Activated CD8-positive, alpha-beta T cell treated with anti-CD3 and anti-CD28 coated beads for 36 hours (primary cell): ENCODE measurements around the gene LBP. TPM values are rescaled to one million over a fixed set of nuclear protein-coding genes. Genes with fewer than 3 reads are reported as not detected.

Source experiments
- ATAC-seq: fragments of 200-7000 bp; cut with Tn5 transposase; one replicate; pipeline ENCODE4 v1.10.0; 2021; ENCODE audit warnings: mild to moderate bottlenecking, moderate library complexity
- CTCF ChIA-PET: fragments of 350-600 bp; sonication (Branson Sonifier 250); formaldehyde crosslinking; loops from one replicate; lab custom pipeline; 2021; ENCODE audit warnings: antibody characterized with exemption; lab: Charles Lee
- POLR2A ChIA-PET: fragments of 350-600 bp; sonication (Branson Sonifier 250); formaldehyde crosslinking; loops from one replicate; lab custom pipeline; 2021; ENCODE audit warnings: antibody characterized with exemption; lab: Charles Lee
- DNase-seq: peaks from one replicate; pipeline ENCODE4 v3.0.0-alpha.2; 2020
- H3K27ac Mint-ChIP-seq: one replicate; pipeline ENCODE4 v1.8.0; 2021; ENCODE audit warnings: mild to moderate bottlenecking, mixed read lengths
- H3K27me3 Mint-ChIP-seq: one replicate; pipeline ENCODE4 v1.8.0; 2021; ENCODE audit warnings: mixed read lengths
- H3K36me3 Mint-ChIP-seq: one replicate; pipeline ENCODE4 v1.8.0; 2021; ENCODE audit warnings: low read depth, mixed read lengths
- H3K4me1 Mint-ChIP-seq: one replicate; pipeline ENCODE4 v1.8.0; 2021; ENCODE audit warnings: low read depth, mixed read lengths
- H3K4me3 Mint-ChIP-seq: one replicate; pipeline ENCODE4 v1.8.0; 2021; ENCODE audit warnings: mild to moderate bottlenecking, moderate library complexity, mixed read lengths
- H3K9me3 Mint-ChIP-seq: one replicate; pipeline ENCODE4 v1.8.0; 2021; ENCODE audit warnings: mixed read lengths
- intact Hi-C: fragments of 100-400 bp; cut with micrococcal nuclease; formaldehyde crosslinking; loops from one replicate; pipeline ENCODE4 v1.10.0; 2022
- total RNA-seq, 2 experiments: library from RNA; stranded (reverse); gene quantifications; one replicate each; pipeline ENCODE4 v1.2.3, GENCODE V29; 2021
- TF ChIP-seq, protein P1 (sequence below): fragments of 200-600 bp; IDR thresholded peaks from one replicate; pipeline ENCODE4 v1.8.0; 2022; ENCODE audit warnings: antibody characterized with exemption, mild to moderate bottlenecking

LBP gene
- total RNA-seq, 2 experiments from 2014 or later: not detected

DNA sequence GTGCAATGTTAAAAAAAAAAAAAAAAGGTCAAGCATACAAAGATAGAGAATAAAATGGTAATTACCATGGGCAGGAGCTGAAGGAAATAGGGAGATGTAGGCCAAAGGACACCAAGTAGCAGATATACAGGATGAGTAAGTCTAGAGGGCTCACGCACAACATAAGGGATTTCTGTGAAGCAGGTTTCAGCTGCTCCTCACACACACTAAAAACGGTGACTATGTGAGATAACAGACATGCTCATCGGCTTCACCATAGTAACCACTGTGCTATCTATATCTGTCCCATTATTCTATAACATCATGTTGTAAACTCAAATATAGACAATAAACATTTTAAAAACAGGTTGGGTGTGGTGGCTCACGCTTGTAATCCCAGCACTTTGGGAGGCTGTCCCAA lies 77.3 kb downstream of the LBP start:
- no peak overlapping the region for H3K4me3 Mint-ChIP-seq
- CTCF ChIA-PET: interaction anchor here (1.1 to 2.7 kb wide), 2 partner anchors 11 to 49 kb away, joined by 3 to 15 read pairs; partner anchors contain the start of genes RALGAPB and SNHG17

DNA sequence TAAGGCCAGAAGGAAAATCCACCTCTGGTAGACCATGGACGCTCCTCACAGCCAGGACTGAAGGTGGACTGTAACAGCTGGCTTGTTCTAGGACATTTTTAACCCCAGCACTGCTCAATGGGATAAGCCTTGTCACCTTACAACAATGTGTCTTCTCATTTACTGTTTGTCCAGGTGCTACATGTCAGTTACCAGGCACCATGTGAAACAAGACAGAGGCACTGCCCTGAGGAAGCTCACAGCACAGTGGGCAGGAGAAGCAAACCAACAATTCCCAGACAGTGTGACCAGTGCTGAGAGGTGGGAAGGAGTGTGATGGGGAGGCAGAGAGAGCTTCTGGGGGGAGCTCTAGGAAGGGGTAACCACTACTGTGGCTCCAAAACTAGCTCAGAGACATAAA lies 78.1 kb downstream of the LBP start:
- ChIA-PET CTCF (interaction anchor here (2.7 kb wide), 1 partner anchor 10 kb away, joined by 15 read pairs; the partner anchor contains the start of gene SNHG17), POLR2A (interaction anchor here (1.4 to 17.0 kb wide), 4 partner anchors 5 to 50 kb away, joined by 7 to 279 read pairs (median 146); partner anchors contain the start of gene SNHG17)
- Mint-ChIP-seq H3K4me1 (peaks cover 53% of the 10 kb centered on the region), H3K27me3 (no peaks in the 10 kb centered on the region), H3K27ac (peak overlapping the region; percentile 52), H3K4me3 (no peak overlapping the region), H3K9me3 (no peaks in the 10 kb centered on the region), H3K36me3 (peaks cover 92% of the 10 kb centered on the region)
- intact Hi-C loops: no loop called here
- no peak for ATAC-seq
- TF ChIP-seq, protein P1, sequence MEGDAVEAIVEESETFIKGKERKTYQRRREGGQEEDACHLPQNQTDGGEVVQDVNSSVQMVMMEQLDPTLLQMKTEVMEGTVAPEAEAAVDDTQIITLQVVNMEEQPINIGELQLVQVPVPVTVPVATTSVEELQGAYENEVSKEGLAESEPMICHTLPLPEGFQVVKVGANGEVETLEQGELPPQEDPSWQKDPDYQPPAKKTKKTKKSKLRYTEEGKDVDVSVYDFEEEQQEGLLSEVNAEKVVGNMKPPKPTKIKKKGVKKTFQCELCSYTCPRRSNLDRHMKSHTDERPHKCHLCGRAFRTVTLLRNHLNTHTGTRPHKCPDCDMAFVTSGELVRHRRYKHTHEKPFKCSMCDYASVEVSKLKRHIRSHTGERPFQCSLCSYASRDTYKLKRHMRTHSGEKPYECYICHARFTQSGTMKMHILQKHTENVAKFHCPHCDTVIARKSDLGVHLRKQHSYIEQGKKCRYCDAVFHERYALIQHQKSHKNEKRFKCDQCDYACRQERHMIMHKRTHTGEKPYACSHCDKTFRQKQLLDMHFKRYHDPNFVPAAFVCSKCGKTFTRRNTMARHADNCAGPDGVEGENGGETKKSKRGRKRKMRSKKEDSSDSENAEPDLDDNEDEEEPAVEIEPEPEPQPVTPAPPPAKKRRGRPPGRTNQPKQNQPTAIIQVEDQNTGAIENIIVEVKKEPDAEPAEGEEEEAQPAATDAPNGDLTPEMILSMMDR: no peak
- DNase-seq: no peak

More for the DNA sequence above, 77.3 kb downstream of the LBP start:
- H3K27me3 Mint-ChIP-seq: no peaks in the 10 kb centered on the region
- intact Hi-C loops: no loop called here
- TF ChIP-seq, protein P1: no peak
- H3K27ac Mint-ChIP-seq: peak overlapping the region; percentile 36
- no peak for ATAC-seq
- POLR2A ChIA-PET: interaction anchor here (2.5 to 17.0 kb wide), 3 partner anchors 4 to 23 kb away, joined by 14 to 279 read pairs (median 279); partner anchors contain the start of gene SNHG17
- H3K9me3 Mint-ChIP-seq: no peaks in the 10 kb centered on the region
- no peak for DNase-seq
- H3K36me3 Mint-ChIP-seq: peaks cover 91% of the 10 kb centered on the region
- peaks cover 45% of the 10 kb centered on the region for H3K4me1 Mint-ChIP-seq

DNA sequence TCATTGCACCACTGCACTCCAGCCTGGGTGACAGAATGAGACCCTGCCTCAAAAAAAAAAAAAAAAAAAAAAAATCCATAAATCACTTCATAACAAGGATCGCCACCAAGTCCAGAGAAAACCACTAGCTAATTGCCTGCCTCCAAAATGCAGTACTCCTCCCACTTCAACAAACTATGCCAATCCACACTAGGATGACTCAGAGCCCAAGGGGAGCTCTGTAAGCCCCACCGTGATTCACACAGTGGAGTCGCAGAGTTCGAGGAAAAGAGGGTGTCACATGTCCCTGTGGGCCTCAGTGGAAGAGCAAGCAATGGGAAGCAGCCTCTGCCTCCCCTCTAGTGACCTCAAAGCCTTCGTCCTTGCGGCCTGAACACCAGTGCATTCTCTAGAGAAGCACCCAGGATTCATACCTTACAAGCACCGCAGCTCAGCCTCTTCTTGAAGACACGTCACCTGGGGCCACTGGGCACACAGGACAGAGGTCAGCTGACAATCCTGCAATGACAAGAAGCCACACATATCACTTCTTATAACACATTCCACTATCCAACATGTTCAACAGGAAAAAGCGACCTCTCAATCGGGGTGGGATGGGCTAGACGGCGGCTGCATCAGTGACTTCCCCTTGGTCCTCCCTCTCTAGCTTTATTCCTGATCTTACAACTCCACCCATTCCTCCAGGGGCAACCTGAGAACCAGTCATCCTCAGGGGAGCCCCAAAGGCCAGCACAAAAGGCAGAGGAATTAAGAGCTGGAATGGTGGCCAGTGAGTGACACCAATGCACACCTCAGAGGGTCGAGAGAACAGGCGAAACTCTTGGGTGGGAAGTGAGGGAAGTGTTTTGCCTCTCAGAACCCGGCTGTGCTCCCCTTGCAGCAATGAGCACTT lies 80.0 kb downstream of the LBP start:
- ATAC-seq: peak; percentile 83
- H3K4me1 Mint-ChIP-seq: peaks cover 66% of the 10 kb centered on the region

More for the DNA sequence above, 80.0 kb downstream of the LBP start:
- Mint-ChIP-seq H3K36me3 (peaks cover 85% of the 10 kb centered on the region), H3K27ac (peak overlapping the region; percentile 73), H3K27me3 (no peaks in the 10 kb centered on the region), H3K9me3 (no peaks in the 10 kb centered on the region), H3K4me3 (no peak overlapping the region)
- POLR2A ChIA-PET: interaction anchor here (1.0 to 17.0 kb wide), 5 partner anchors 4 to 23 kb away, joined by 3 to 279 read pairs (median 7); partner anchors contain the start of gene SNHG17
- TF ChIP-seq, protein P1: no peak
- peak; percentile 54 for DNase-seq
- CTCF ChIA-PET: interaction anchor here (2.7 kb wide), 1 partner anchor 8 kb away, joined by 15 read pairs; the partner anchor contains the start of gene SNHG17
- intact Hi-C loops: no loop called here

Other genes starting within 250 kb of the LBP start
- gene TGM2, start 181.2 kb upstream of the LBP start, total RNA-seq: not detected
- not detected for gene KIAA1755, start 85.7 kb upstream of the LBP start, total RNA-seq
- gene BPI, start 42.3 kb upstream of the LBP start, total RNA-seq: not detected
- gene SNHG17, start 88.8 kb downstream of the LBP start, total RNA-seq: 100 to 1,000 TPM; 154 to 159 TPM
- 10 to 100 TPM; 19.8 to 21.3 TPM for gene RALGAPB, start 126.4 kb downstream of the LBP start, total RNA-seq
- gene ADIG, start 234.7 kb downstream of the LBP start, total RNA-seq: not detected